Mucosa of stomach (tissue), 1 donor: ENCODE results near the gene RHOBTB3.
A peak's percentile ranks its signal among the peaks of the same experiment; 100 is the strongest.

Source experiments
- H3K27me3 ChIP-seq: one replicate; pipeline ENCODE4 v1.7.0; 2013; ENCODE audit warnings: mild to moderate bottlenecking, low read length; ENCODE audit not compliant: control insufficient read depth, insufficient read depth
- H3K36me3 ChIP-seq: one replicate; pipeline ENCODE4 v1.7.0; 2013; ENCODE audit warnings: low read length; ENCODE audit not compliant: control insufficient read depth, insufficient read depth
- H3K4me1 ChIP-seq: one replicate; pipeline ENCODE4 v1.7.0; 2013; ENCODE audit warnings: mild to moderate bottlenecking, low read length; ENCODE audit not compliant: control insufficient read depth, insufficient read depth
- H3K4me3 ChIP-seq: one replicate; pipeline ENCODE4 v1.7.0; 2013; ENCODE audit warnings: low read length
- H3K9ac ChIP-seq: one replicate; pipeline ENCODE4 v1.7.0; 2013; ENCODE audit warnings: mild to moderate bottlenecking, low read length, moderate library complexity
- H3K9me3 ChIP-seq: one replicate; pipeline ENCODE4 v1.7.0; 2013; ENCODE audit warnings: mild to moderate bottlenecking, low read length, moderate library complexity; ENCODE audit not compliant: control insufficient read depth
- donor health status: Pancreatic carcinoma.

RHOBTB3 gene

DNA sequence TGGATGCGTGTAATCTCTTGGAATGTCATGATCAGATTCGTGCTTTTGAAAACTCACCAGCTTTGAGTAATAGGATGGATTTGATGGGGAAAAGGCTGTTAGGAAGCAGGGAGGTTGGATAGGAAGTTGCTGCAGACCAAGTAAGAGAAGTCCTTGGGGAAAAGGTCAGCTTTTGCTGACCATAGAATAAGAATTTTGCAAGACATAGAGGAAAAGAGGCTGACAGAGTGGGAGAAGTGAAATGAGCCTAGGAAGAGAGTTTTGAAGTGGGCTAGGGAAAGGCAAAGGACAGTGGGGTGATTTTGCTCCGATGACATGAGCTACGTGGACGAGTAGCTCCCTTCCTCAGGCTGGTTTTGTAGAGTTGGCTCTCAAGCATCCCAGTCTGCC is 31.5 kb downstream of the RHOBTB3 start:
- Histone ChIP-seq H3K4me1 (peaks cover 8% of the 10 kb centered on the region), H3K9ac (no peak overlapping the region), H3K4me3 (no peak overlapping the region), H3K9me3 (no peaks in the 10 kb centered on the region), H3K27me3 (no peaks in the 10 kb centered on the region), H3K36me3 (no peaks in the 10 kb centered on the region)

DNA sequence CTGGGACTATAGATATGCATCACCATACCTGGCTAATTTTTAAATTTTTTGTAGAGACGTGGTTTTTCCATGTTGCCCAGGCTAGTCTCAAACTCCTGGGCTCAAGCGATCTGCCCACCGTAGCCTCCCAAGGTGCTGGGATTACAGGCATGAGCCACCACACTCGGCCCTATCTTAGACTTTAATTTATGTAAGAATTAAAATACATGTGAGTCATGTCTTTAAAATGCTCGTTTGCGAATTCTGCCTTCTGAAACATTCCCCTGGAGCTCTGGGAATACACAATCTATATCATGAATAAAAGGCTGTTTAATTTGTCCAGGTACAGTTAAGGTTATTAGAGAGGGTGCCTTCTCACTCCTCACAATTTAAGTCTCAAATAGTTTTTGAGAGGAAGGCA is 32.8 kb downstream of the RHOBTB3 start:
- no peak overlapping the region for H3K4me3 ChIP-seq
- H3K4me1 ChIP-seq = peaks cover 8% of the 10 kb centered on the region
- H3K36me3 ChIP-seq = no peaks in the 10 kb centered on the region
- H3K9me3 ChIP-seq = no peaks in the 10 kb centered on the region
- no peak overlapping the region for H3K9ac ChIP-seq
- no peaks in the 10 kb centered on the region for H3K27me3 ChIP-seq

DNA sequence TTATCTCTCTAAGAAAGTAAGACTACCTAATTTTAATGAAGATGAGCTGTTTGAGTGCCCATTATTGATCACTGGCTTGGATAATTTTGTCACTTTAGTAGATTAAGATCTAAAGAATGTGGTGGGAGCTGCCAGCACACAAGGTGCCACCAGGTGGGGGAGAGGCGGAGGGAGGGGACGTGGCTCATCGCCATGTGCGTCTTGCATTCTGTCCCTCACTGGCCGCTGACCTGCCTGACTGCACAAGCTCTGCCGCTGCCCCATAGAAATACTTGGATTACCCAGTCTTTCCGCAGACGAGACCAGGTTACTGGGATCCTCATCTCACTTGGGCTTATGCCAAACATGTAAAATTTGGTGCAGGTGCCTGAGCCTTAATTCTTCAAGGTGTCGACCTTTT is 37.6 kb downstream of the RHOBTB3 start:
- no peaks in the 10 kb centered on the region for H3K27me3 ChIP-seq
- H3K9ac ChIP-seq = no peak overlapping the region
- H3K4me1 ChIP-seq = no peaks in the 10 kb centered on the region
- no peaks in the 10 kb centered on the region for H3K9me3 ChIP-seq
- H3K4me3 ChIP-seq = no peak overlapping the region
- no peaks in the 10 kb centered on the region for H3K36me3 ChIP-seq

DNA sequence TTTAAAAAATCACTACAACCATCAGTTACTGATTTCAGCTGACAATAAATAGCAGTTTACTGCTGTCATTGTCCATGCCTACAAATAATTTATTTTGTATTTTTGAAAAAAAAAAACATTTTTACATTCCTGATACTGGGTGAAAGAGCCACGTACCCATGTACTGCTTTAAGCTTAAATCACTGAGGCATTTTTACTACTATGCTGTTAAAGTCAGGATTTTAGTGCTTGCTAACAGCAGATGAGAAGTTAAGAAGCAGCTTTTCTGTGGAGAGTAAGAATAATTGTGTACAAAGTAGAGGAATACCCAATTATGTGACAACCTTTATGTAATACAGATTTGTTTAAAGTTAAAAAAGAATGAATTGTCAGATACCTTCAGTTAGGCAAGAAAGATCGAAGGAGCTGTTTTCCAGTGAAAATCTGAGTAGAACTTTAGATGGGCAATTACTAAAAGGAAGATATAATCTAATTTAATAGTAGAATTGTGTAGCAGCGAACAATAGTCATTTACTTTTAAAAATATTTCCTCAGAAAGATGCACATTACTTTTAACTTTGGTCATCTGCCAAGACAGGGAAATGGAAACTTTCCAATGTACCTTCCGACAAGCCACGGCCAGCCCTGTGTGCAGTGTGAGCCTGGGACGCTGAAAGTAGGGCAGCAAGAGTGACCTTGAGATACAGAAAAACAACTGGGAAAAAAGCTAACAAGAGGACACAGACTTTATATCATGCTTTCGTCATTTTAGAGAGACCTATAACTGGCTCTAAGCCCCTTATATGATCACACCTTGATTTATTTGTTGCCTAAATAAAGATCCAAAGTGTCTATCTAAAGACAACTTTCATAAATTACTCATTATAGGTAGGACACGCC is 39.9 kb downstream of the RHOBTB3 start:
- Histone ChIP-seq H3K4me3 (no peak overlapping the region), H3K4me1 (no peaks in the 10 kb centered on the region), H3K27me3 (no peaks in the 10 kb centered on the region), H3K36me3 (no peaks in the 10 kb centered on the region), H3K9ac (no peak overlapping the region), H3K9me3 (no peaks in the 10 kb centered on the region)

DNA sequence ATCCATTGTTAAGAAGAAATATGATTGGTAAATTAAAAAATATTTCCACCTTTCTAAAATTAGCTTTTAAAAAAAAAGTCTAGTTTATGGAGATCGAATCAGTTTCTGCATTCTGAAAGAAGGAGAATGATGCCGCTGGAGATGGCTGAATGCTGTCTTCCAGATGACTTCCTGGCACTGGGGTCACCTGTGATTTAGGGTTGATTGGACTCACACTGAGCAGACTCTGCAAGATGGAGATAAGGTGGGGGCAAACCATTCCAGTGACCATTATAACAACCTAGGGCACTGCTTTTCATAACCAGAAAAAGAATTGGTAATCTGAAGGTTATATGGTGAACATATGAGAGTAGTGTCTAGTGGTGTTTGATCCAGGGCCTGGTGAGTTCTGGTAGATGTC is 40.8 kb downstream of the RHOBTB3 start:
- no peaks in the 10 kb centered on the region for H3K9me3 ChIP-seq
- no peaks in the 10 kb centered on the region for H3K4me1 ChIP-seq
- no peak overlapping the region for H3K4me3 ChIP-seq
- no peaks in the 10 kb centered on the region for H3K27me3 ChIP-seq
- H3K9ac ChIP-seq = no peak overlapping the region
- no peaks in the 10 kb centered on the region for H3K36me3 ChIP-seq

DNA sequence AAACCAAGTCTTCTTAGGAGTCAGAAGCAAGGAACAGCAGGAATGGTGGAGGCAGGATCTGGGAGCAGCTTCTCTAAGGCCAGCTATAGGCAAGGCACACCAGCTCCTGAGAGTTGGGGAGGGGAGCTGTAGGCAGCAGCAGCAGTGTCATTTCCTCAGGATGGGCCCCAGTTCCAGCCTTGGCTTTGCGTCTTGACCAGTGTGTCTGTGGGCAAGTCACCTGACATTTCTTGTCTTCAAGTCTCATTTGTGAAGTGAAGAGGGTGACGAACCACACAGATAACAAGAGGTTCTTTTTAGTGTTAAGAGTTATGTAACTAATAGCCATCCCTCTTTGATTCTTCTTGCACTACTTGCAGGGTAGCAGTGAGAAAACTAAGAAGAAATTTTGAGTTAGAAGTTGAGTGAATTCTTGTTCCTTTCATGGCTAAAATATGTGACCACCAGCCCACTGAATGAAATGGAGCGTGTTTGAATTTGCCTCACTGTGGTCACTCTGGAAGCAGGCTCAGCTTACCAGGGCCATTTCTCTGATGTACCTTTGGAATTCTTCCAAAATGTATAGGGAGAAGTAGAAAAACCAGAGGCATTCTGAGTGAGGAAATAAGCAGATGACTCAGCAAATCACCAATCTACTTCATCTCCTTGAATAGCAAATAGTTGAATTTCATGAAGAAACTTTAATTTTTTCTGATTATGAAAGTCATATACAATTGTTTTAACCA is 42.4 kb downstream of the RHOBTB3 start:
- Histone ChIP-seq H3K36me3 (no peaks in the 10 kb centered on the region), H3K27me3 (no peaks in the 10 kb centered on the region), H3K9me3 (no peaks in the 10 kb centered on the region), H3K4me1 (no peaks in the 10 kb centered on the region), H3K9ac (no peak overlapping the region), H3K4me3 (no peak overlapping the region)

DNA sequence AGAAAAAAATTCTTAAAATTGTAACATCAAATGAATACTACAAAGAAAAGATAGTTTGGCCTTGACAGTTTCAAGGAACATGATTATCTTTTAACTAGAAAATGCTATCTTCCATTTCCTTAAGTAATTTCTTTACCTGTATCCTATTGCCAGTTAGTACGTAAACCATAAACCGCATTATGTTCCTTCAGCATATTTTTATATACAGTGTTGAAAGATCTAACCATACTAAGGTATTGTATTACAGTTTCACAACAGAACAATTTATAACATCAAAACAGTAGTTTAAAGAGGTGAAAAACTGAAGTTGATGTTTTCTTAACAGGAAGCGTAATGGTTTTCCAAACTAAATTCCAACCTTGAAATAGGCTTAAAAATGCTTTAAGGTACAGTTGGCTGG is 46.3 kb downstream of the RHOBTB3 start:
- no peaks in the 10 kb centered on the region for H3K27me3 ChIP-seq
- H3K9me3 ChIP-seq = no peaks in the 10 kb centered on the region
- H3K36me3 ChIP-seq = no peaks in the 10 kb centered on the region
- no peak overlapping the region for H3K9ac ChIP-seq
- H3K4me1 ChIP-seq = peaks cover 7% of the 10 kb centered on the region
- no peak overlapping the region for H3K4me3 ChIP-seq

GRCh38 chr5:95778713-95779436 is 47.7 kb downstream of the RHOBTB3 start:
- H3K4me1 ChIP-seq = peaks cover 7% of the 10 kb centered on the region
- no peak overlapping the region for H3K4me3 ChIP-seq
- no peaks in the 10 kb centered on the region for H3K9me3 ChIP-seq
- no peaks in the 10 kb centered on the region for H3K36me3 ChIP-seq
- H3K9ac ChIP-seq = no peak overlapping the region
- no peaks in the 10 kb centered on the region for H3K27me3 ChIP-seq

- no peaks in the 10 kb centered on the region for H3K9me3 ChIP-seq
- no peaks in the 10 kb centered on the region for H3K27me3 ChIP-seq
- no peaks in the 10 kb centered on the region for H3K36me3 ChIP-seq
- H3K4me3 ChIP-seq = no peak overlapping the region
- no peak overlapping the region for H3K9ac ChIP-seq
- H3K4me1 ChIP-seq = peaks cover 7% of the 10 kb centered on the region
Observed at GRCh38 chr5:95779611-95780010, 48.5 kb downstream of the RHOBTB3 start.

- Histone ChIP-seq H3K9ac (no peak overlapping the region), H3K36me3 (no peaks in the 10 kb centered on the region), H3K27me3 (no peaks in the 10 kb centered on the region), H3K4me3 (no peak overlapping the region), H3K4me1 (peaks cover 7% of the 10 kb centered on the region), H3K9me3 (no peaks in the 10 kb centered on the region)
Observed at GRCh38 chr5:95780597-95780996, 49.5 kb downstream of the RHOBTB3 start.

GRCh38 chr5:95781101-95781583 is 50.0 kb downstream of the RHOBTB3 start:
- Histone ChIP-seq H3K27me3 (no peaks in the 10 kb centered on the region), H3K4me3 (no peak overlapping the region), H3K4me1 (peaks cover 7% of the 10 kb centered on the region), H3K9me3 (no peaks in the 10 kb centered on the region), H3K36me3 (no peaks in the 10 kb centered on the region), H3K9ac (peak overlapping the region; percentile 33)

DNA sequence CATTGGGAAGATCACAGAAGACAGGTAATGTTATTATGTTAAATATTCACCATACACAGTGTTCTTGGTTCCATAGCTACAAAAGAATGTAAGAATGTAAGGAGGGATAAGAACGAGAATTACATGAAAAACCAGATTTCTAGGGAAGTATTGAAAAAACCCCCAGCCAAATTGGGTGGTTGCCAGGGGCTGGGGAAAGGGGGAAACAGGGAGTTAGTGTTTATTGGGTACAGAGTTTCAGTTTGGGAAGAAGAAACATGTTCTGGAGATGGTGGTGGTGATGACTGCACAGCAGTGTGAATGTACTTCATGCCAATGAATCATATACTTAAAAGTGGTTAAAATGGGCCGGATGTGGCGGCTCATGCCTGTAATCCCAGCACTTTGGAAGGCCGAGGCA is 51.0 kb downstream of the RHOBTB3 start:
- no peaks in the 10 kb centered on the region for H3K36me3 ChIP-seq
- H3K4me1 ChIP-seq = peaks cover 7% of the 10 kb centered on the region
- no peaks in the 10 kb centered on the region for H3K9me3 ChIP-seq
- no peaks in the 10 kb centered on the region for H3K27me3 ChIP-seq
- H3K9ac ChIP-seq = no peak overlapping the region
- H3K4me3 ChIP-seq = no peak overlapping the region
